ENCODE measurements around the gene CAGE1. TPM values are rescaled to one million over a fixed set of nuclear protein-coding genes. Genes with fewer than 3 reads are reported as not detected.

The CAGE1 gene
- polyA plus RNA-seq, 1 donor (not counting 4 experiments of a cell fraction or from before 2014, with no cell fraction given), result 0.04 TPM

GRCh38 chr6:7298113-7298512 lies 91.4 kb downstream of the CAGE1 start:
- no peak for TF ChIP-seq EZH2 (IDR thresholded peaks at IDR 0.05; ENCODE audit: low read length)
- TF ChIP-seq CTCF (optimal IDR thresholded peaks at IDR 0.05 in 1 of 3, IDR thresholded peaks at IDR 0.05 in 1 of 3, conservative IDR thresholded peaks at IDR 0.05 in 1 of 3; ENCODE audit: extremely low read depth in 1 of 3, insufficient read depth in 2 of 3, low read length in 3 of 3), result no peak
- FAIRE-seq, result no peak
- Histone ChIP-seq H3K4me3 (ENCODE audit: control insufficient read depth in 2 of 3, extremely low read depth in 1 of 3, insufficient read depth in 2 of 3, low read depth in 1 of 3, low read length in 3 of 3) (no peak overlapping the region), H3K36me3 (ENCODE audit: control insufficient read depth in 2 of 2, extremely low read depth in 1 of 2, insufficient read depth in 2 of 2, low read length in 2 of 2) (peaks cover 13 to 39% of the 10 kb centered on the region in 2 experiments), H3K9ac (ENCODE audit: control insufficient read depth, extremely low read depth, insufficient read depth, low read length) (no peak overlapping the region), H3K4me2 (ENCODE audit: control insufficient read depth, extremely low read depth, insufficient read depth, low read depth, low read length) (no peak overlapping the region), H4K20me1 (ENCODE audit: control insufficient read depth, extremely low read depth, insufficient read depth, low read length) (no peaks in the 10 kb centered on the region), H3K27ac (ENCODE audit: control insufficient read depth, insufficient read depth, low read length) (no peak overlapping the region), H3K9me3 (ENCODE audit: control insufficient read depth, low read depth, low read length) (no peaks in the 10 kb centered on the region), H3K27me3 (ENCODE audit: control insufficient read depth, extremely low read depth, insufficient read depth, low read length) (no peaks in the 10 kb centered on the region), H2AFZ (ENCODE audit: control insufficient read depth, low read length) (no peak overlapping the region), H3K4me1 (ENCODE audit: control insufficient read depth, extremely low read depth, insufficient read depth, low read length) (no peaks in the 10 kb centered on the region), H3K79me2 (ENCODE audit: control insufficient read depth, insufficient read depth, low read length) (peaks cover 11% of the 10 kb centered on the region), H3K9me1 (ENCODE audit: control insufficient read depth, extremely low read depth, insufficient read depth, low read length) (no peaks in the 10 kb centered on the region)
- dilution Hi-C loops (cut with MboI; ENCODE audit: extremely low pct_ligation_motif_present, low sequenced_read_pairs), result loop anchor here (25.0 kb wide), 1 partner anchor 314 kb away; no protein-coding TSS in a partner anchor
- no peak for DNase-seq (ENCODE audit: low read depth, low spot score)

GRCh38 chr6:7296602-7297001 lies 92.9 kb downstream of the CAGE1 start:
- TF ChIP-seq EZH2 (IDR thresholded peaks at IDR 0.05; ENCODE audit: low read length) (no peak), CTCF (optimal IDR thresholded peaks at IDR 0.05 in 1 of 3, IDR thresholded peaks at IDR 0.05 in 1 of 3, conservative IDR thresholded peaks at IDR 0.05 in 1 of 3; ENCODE audit: extremely low read depth in 1 of 3, insufficient read depth in 2 of 3, low read length in 3 of 3) (no peak)
- Histone ChIP-seq H3K27me3 (ENCODE audit: control insufficient read depth, extremely low read depth, insufficient read depth, low read length) (no peaks in the 10 kb centered on the region), H3K4me2 (ENCODE audit: control insufficient read depth, extremely low read depth, insufficient read depth, low read depth, low read length) (no peak overlapping the region), H3K36me3 (ENCODE audit: control insufficient read depth in 2 of 2, extremely low read depth in 1 of 2, insufficient read depth in 2 of 2, low read length in 2 of 2) (peaks cover 15 to 45% of the 10 kb centered on the region in 2 experiments), H3K79me2 (ENCODE audit: control insufficient read depth, insufficient read depth, low read length) (peaks cover 10% of the 10 kb centered on the region), H3K4me3 (ENCODE audit: control insufficient read depth in 2 of 3, extremely low read depth in 1 of 3, insufficient read depth in 2 of 3, low read depth in 1 of 3, low read length in 3 of 3) (no peak overlapping the region), H3K4me1 (ENCODE audit: control insufficient read depth, extremely low read depth, insufficient read depth, low read length) (no peaks in the 10 kb centered on the region), H2AFZ (ENCODE audit: control insufficient read depth, low read length) (no peak overlapping the region), H3K9ac (ENCODE audit: control insufficient read depth, extremely low read depth, insufficient read depth, low read length) (no peak overlapping the region), H3K9me1 (ENCODE audit: control insufficient read depth, extremely low read depth, insufficient read depth, low read length) (no peaks in the 10 kb centered on the region), H4K20me1 (ENCODE audit: control insufficient read depth, extremely low read depth, insufficient read depth, low read length) (no peaks in the 10 kb centered on the region), H3K27ac (ENCODE audit: control insufficient read depth, insufficient read depth, low read length) (no peak overlapping the region), H3K9me3 (ENCODE audit: control insufficient read depth, low read depth, low read length) (no peaks in the 10 kb centered on the region)
- dilution Hi-C loops (cut with MboI; ENCODE audit: extremely low pct_ligation_motif_present, low sequenced_read_pairs), result loop anchor here (25.0 kb wide), 1 partner anchor 316 kb away; no protein-coding TSS in a partner anchor
- FAIRE-seq (no peak), DNase-seq (ENCODE audit: low read depth, low spot score) (no peak)

Measured in keratinocyte (primary cell).